Activated T-cell treated with anti-CD3 and anti-CD28 coated beads, Interleukin-2, amount 50 U/mL, for 72 hours (primary cell): Measurements from ENCODE around the gene NUMBL. TPM values are rescaled to one million over a fixed set of nuclear protein-coding genes. Genes with fewer than 3 reads are reported as not detected.
A peak's percentile ranks its signal among the peaks of the same experiment; 100 is the strongest.

ENCODE experiments used
- ATAC-seq, 2 donors: fragments of 150-1000 bp; cut with Tn5 transposase; replicated peaks in 1 of 2; 2 replicates each; pipeline ENCODE4 v1.10.0; 2021; ENCODE audit warnings: moderate library complexity in 2 of 2, mild to moderate bottlenecking in 1 of 2
- DNase-seq, 2 donors: peaks; one replicate each; pipeline ENCODE4 v3.0.0; 2021 to 2022; ENCODE audit warnings: mixed read lengths in 1 of 2
- H3K27ac Mint-ChIP-seq: one replicate; pipeline ENCODE4 v1.8.0; 2022; ENCODE audit warnings: mild to moderate bottlenecking, moderate library complexity, mixed read lengths
- H3K27me3 Mint-ChIP-seq: one replicate; pipeline ENCODE4 v1.8.0; 2022; ENCODE audit warnings: low read depth, mixed read lengths
- H3K36me3 Mint-ChIP-seq, 2 donors: one replicate each; pipeline ENCODE4 v1.8.0; 2022; ENCODE audit warnings: mixed read lengths in 2 of 2, mild to moderate bottlenecking in 1 of 2; ENCODE audit not compliant: insufficient read depth in 2 of 2
- H3K4me1 Mint-ChIP-seq: one replicate; pipeline ENCODE4 v1.8.0; 2022; ENCODE audit warnings: low read depth, mixed read lengths
- H3K4me3 Mint-ChIP-seq, 2 donors: one replicate each; pipeline ENCODE4 v1.8.0; 2022; ENCODE audit warnings: mild to moderate bottlenecking in 2 of 2, mixed read lengths in 2 of 2, moderate library complexity in 2 of 2
- H3K9me3 Mint-ChIP-seq, 2 donors: one replicate each; pipeline ENCODE4 v1.8.0; 2022; ENCODE audit warnings: mixed read lengths in 2 of 2
- total RNA-seq, 2 donors: library from RNA; stranded (reverse); gene quantifications; one replicate each; pipeline ENCODE4 v1.2.3, GENCODE V29; 2022

NUMBL gene
- total RNA-seq, 2 donors from 2014 or later, result 16.1 to 18.6 TPM

- no peak for DNase-seq
- no peaks in the 10 kb centered on the region for H3K9me3 Mint-ChIP-seq
- H3K36me3 Mint-ChIP-seq, result peaks cover 6 to 13% of the 10 kb centered on the region in 2 donors
- ATAC-seq, result no peak
- H3K27me3 Mint-ChIP-seq, result no peaks in the 10 kb centered on the region
- no peak overlapping the region for H3K4me3 Mint-ChIP-seq
- H3K27ac Mint-ChIP-seq, result no peak overlapping the region
- H3K4me1 Mint-ChIP-seq, result no peaks in the 10 kb centered on the region
Measured at GRCh38 chr19:40681039-40681438, 9.4 kb downstream of the NUMBL start.

GRCh38 chr19:40677156-40677555, 13.3 kb downstream of the NUMBL start:
- ATAC-seq (no peak), DNase-seq (no peak)
- H3K27ac Mint-ChIP-seq, result no peak overlapping the region
- no peak overlapping the region for H3K4me3 Mint-ChIP-seq
- no peaks in the 10 kb centered on the region for H3K27me3 Mint-ChIP-seq
- H3K4me1 Mint-ChIP-seq, result no peaks in the 10 kb centered on the region
- no peaks in the 10 kb centered on the region for H3K9me3 Mint-ChIP-seq
- H3K36me3 Mint-ChIP-seq, result peaks cover 0 to 8% of the 10 kb centered on the region in 2 donors

GRCh38 chr19:40674291-40674690, 16.2 kb downstream of the NUMBL start:
- H3K27me3 Mint-ChIP-seq, result no peaks in the 10 kb centered on the region
- no peak overlapping the region for H3K4me3 Mint-ChIP-seq
- no peaks in the 10 kb centered on the region for H3K4me1 Mint-ChIP-seq
- peaks cover 8 to 15% of the 10 kb centered on the region in 2 donors for H3K36me3 Mint-ChIP-seq
- DNase-seq (no peak), ATAC-seq (no peak)
- no peak overlapping the region for H3K27ac Mint-ChIP-seq
- H3K9me3 Mint-ChIP-seq, result no peaks in the 10 kb centered on the region

- Mint-ChIP-seq H3K4me1 (no peaks in the 10 kb centered on the region), H3K27ac (no peak overlapping the region), H3K36me3 (peaks cover 13 to 20% of the 10 kb centered on the region in 2 donors), H3K9me3 (no peaks in the 10 kb centered on the region), H3K27me3 (no peaks in the 10 kb centered on the region), H3K4me3 (no peak overlapping the region)
- DNase-seq, result no peak
- no peak for ATAC-seq
Measured at GRCh38 chr19:40673397-40673796, 17.1 kb downstream of the NUMBL start.

- ATAC-seq (no peak), DNase-seq (no peak)
- no peaks in the 10 kb centered on the region for H3K4me1 Mint-ChIP-seq
- no peak overlapping the region for H3K27ac Mint-ChIP-seq
- H3K4me3 Mint-ChIP-seq, result no peak overlapping the region
- H3K9me3 Mint-ChIP-seq, result no peaks in the 10 kb centered on the region
- no peaks in the 10 kb centered on the region for H3K27me3 Mint-ChIP-seq
- H3K36me3 Mint-ChIP-seq, result peaks cover 13 to 20% of the 10 kb centered on the region in 2 donors
Measured at GRCh38 chr19:40672573-40673299, 17.7 kb downstream of the NUMBL start.

- DNase-seq (no peak), ATAC-seq (no peak)
- Mint-ChIP-seq H3K36me3 (peaks cover 13 to 16% of the 10 kb centered on the region in 2 donors), H3K4me3 (no peak overlapping the region), H3K9me3 (no peaks in the 10 kb centered on the region), H3K27ac (no peak overlapping the region), H3K27me3 (no peaks in the 10 kb centered on the region), H3K4me1 (peaks cover 2% of the 10 kb centered on the region)
Measured at GRCh38 chr19:40672038-40672437, 18.4 kb downstream of the NUMBL start.

GRCh38 chr19:40671404-40671803, 19.0 kb downstream of the NUMBL start:
- H3K27me3 Mint-ChIP-seq, result no peaks in the 10 kb centered on the region
- peaks cover 8% of the 10 kb centered on the region for H3K4me1 Mint-ChIP-seq
- H3K9me3 Mint-ChIP-seq, result no peaks in the 10 kb centered on the region
- ATAC-seq, result no peak
- DNase-seq, result no peak
- no peak overlapping the region for H3K4me3 Mint-ChIP-seq
- peaks cover 13 to 18% of the 10 kb centered on the region in 2 donors for H3K36me3 Mint-ChIP-seq
- H3K27ac Mint-ChIP-seq, result no peak overlapping the region

GRCh38 chr19:40668991-40669614, 21.3 kb downstream of the NUMBL start:
- ATAC-seq, result no peak
- no peaks in the 10 kb centered on the region for H3K9me3 Mint-ChIP-seq
- H3K4me1 Mint-ChIP-seq, result peaks cover 12% of the 10 kb centered on the region

GRCh38 chr19:40667602-40668001, 22.8 kb downstream of the NUMBL start:
- no peak overlapping the region for H3K27ac Mint-ChIP-seq
- no peaks in the 10 kb centered on the region for H3K9me3 Mint-ChIP-seq
- H3K27me3 Mint-ChIP-seq, result no peaks in the 10 kb centered on the region
- ATAC-seq, result no peak
- H3K4me1 Mint-ChIP-seq, result peaks cover 27% of the 10 kb centered on the region
- DNase-seq, result no peak
- H3K4me3 Mint-ChIP-seq, result no peak overlapping the region
- peaks cover 13 to 14% of the 10 kb centered on the region in 2 donors for H3K36me3 Mint-ChIP-seq

More at GRCh38 chr19:40668991-40669614, 21.3 kb downstream of the NUMBL start:
- H3K27ac Mint-ChIP-seq, result no peak overlapping the region
- H3K27me3 Mint-ChIP-seq, result no peaks in the 10 kb centered on the region
- DNase-seq, result no peak
- H3K4me3 Mint-ChIP-seq, result no peak overlapping the region
- H3K36me3 Mint-ChIP-seq, result peaks cover 13 to 14% of the 10 kb centered on the region in 2 donors

- H3K9me3 Mint-ChIP-seq, result no peaks in the 10 kb centered on the region
- H3K27ac Mint-ChIP-seq, result no peak overlapping the region
- DNase-seq (no peak), ATAC-seq (no peak)
- no peaks in the 10 kb centered on the region for H3K27me3 Mint-ChIP-seq
- peaks cover 29% of the 10 kb centered on the region for H3K4me1 Mint-ChIP-seq
- H3K4me3 Mint-ChIP-seq, result no peak overlapping the region
- H3K36me3 Mint-ChIP-seq, result peaks cover 13 to 14% of the 10 kb centered on the region in 2 donors
Measured at GRCh38 chr19:40666803-40667438, 23.5 kb downstream of the NUMBL start.

- ATAC-seq (peak; percentile 9 to 14), DNase-seq (peak; percentile 21 to 25)
- Mint-ChIP-seq H3K9me3 (no peaks in the 10 kb centered on the region), H3K36me3 (peaks cover 3 to 5% of the 10 kb centered on the region in 2 donors), H3K27me3 (peaks cover 6% of the 10 kb centered on the region), H3K27ac (no peak overlapping the region), H3K4me3 (peak overlapping the region; percentile 76 to 86), H3K4me1 (peaks cover 29% of the 10 kb centered on the region)
Measured at GRCh38 chr19:40663695-40664692, 26.5 kb downstream of the NUMBL start.

- peak overlapping the region; percentile 1 for H3K27ac Mint-ChIP-seq
Measured at GRCh38 chr19:40662925-40663694, 27.3 kb downstream of the NUMBL start.

More at GRCh38 chr19:40662925-40663694, 27.3 kb downstream of the NUMBL start:
- H3K27me3 Mint-ChIP-seq, result peaks cover 6% of the 10 kb centered on the region
- peaks cover 29% of the 10 kb centered on the region for H3K4me1 Mint-ChIP-seq
- H3K9me3 Mint-ChIP-seq, result no peaks in the 10 kb centered on the region
- H3K36me3 Mint-ChIP-seq, result peaks cover 0 to 2% of the 10 kb centered on the region in 2 donors
- ATAC-seq (peak; percentile 88 to 90), DNase-seq (peak; percentile 92 to 95)
- H3K4me3 Mint-ChIP-seq, result peak overlapping the region; percentile 76 to 86
